HG03025 (cell line): ENCODE results near the gene PTP4A1.

Source experiments
- ATAC-seq: cut with Tn5 transposase; IDR thresholded peaks from one replicate; pipeline ENCODE4 v1.9.1; 2021; ENCODE audit warnings: mild to moderate bottlenecking, moderate library complexity; ENCODE audit not compliant: unreplicated experiment, low FRiP score

Gene PTP4A1

GRCh38 chr6:63554782-63555181, 17.5 kb upstream of the PTP4A1 start:
- no peak for ATAC-seq

- ATAC-seq: no peak
Observed at GRCh38 chr6:63556369-63556768, 15.9 kb upstream of the PTP4A1 start.

- ATAC-seq: peak; percentile 55
Observed at GRCh38 chr6:63558278-63558677, 14.0 kb upstream of the PTP4A1 start.

GRCh38 chr6:63560801-63561287, 11.4 kb upstream of the PTP4A1 start:
- no peak for ATAC-seq

- no peak for ATAC-seq
Observed at GRCh38 chr6:63561288-63561687, 11.0 kb upstream of the PTP4A1 start.

- no peak for ATAC-seq
Observed at GRCh38 chr6:63563235-63563634, 9.0 kb upstream of the PTP4A1 start.

- ATAC-seq: no peak
Observed at GRCh38 chr6:63565058-63565726, 7.1 kb upstream of the PTP4A1 start.

- no peak for ATAC-seq
Observed at GRCh38 chr6:63565727-63566596, 6.3 kb upstream of the PTP4A1 start.

- ATAC-seq: no peak
Observed at GRCh38 chr6:63567966-63568365, 4.3 kb upstream of the PTP4A1 start.

GRCh38 chr6:63571361-63572043, 778 bp upstream of the PTP4A1 start:
- ATAC-seq: peak; percentile 2

- peak; percentile 8 for ATAC-seq
Observed at GRCh38 chr6:63572747-63573075, 431 bp downstream of the PTP4A1 start.

GRCh38 chr6:63573076-63573898, 1.0 kb downstream of the PTP4A1 start:
- peak; percentile 50 for ATAC-seq

- ATAC-seq: peak; percentile 8
Observed at GRCh38 chr6:63573899-63574553, 1.7 kb downstream of the PTP4A1 start.

GRCh38 chr6:63574554-63574900, 2.2 kb downstream of the PTP4A1 start:
- no peak for ATAC-seq

- no peak for ATAC-seq
Observed at GRCh38 chr6:63576147-63576772, 4.0 kb downstream of the PTP4A1 start.

GRCh38 chr6:63576985-63577712, 4.9 kb downstream of the PTP4A1 start:
- ATAC-seq: no peak

GRCh38 chr6:63578757-63579156, 6.5 kb downstream of the PTP4A1 start:
- ATAC-seq: no peak

- no peak for ATAC-seq
Observed at GRCh38 chr6:63579937-63580703, 7.8 kb downstream of the PTP4A1 start.
